Tongue (tissue), 2 donors: ENCODE results near the gene NAT14. TPM values are rescaled to one million over a fixed set of nuclear protein-coding genes. Genes with fewer than 3 reads are reported as not detected.
"Not testable (repeated sequence)": the region's sequence is repeated elsewhere in the genome, so short reads cannot be mapped to it uniquely, and the experiment has no call there.

Experiments used
- DNase-seq: peaks from one replicate; pipeline ENCODE4 v3.0.0-alpha.2; 2015
- total RNA-seq: library from RNA; depleted of rRNA; stranded (reverse); fragments of >200 nt; gene quantifications from one replicate; pipeline ENCODE4 v1.2.3, GENCODE V29; 2014

The NAT14 gene
- total RNA-seq, 1 donor from 2014 or later, result 12.0 TPM

DNA sequence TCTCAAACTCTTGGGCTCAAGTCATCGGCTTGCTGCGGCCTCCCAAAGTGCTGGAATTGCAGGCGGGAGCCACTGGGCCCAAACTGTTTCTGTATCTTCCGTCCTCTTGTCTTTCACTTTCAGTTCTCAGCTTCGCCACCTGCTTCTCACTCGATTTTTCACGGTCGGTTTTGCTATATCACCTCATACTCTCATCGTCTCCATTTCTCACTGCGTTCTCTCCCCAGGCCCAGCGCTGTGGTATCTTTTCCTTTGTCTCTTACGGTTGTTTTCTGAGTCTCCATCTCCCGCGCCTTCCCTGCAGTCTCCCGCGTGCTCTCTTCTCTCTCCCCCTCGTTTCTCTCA, 18.1 kb downstream of the NAT14 start:
- no peak for DNase-seq

DNA sequence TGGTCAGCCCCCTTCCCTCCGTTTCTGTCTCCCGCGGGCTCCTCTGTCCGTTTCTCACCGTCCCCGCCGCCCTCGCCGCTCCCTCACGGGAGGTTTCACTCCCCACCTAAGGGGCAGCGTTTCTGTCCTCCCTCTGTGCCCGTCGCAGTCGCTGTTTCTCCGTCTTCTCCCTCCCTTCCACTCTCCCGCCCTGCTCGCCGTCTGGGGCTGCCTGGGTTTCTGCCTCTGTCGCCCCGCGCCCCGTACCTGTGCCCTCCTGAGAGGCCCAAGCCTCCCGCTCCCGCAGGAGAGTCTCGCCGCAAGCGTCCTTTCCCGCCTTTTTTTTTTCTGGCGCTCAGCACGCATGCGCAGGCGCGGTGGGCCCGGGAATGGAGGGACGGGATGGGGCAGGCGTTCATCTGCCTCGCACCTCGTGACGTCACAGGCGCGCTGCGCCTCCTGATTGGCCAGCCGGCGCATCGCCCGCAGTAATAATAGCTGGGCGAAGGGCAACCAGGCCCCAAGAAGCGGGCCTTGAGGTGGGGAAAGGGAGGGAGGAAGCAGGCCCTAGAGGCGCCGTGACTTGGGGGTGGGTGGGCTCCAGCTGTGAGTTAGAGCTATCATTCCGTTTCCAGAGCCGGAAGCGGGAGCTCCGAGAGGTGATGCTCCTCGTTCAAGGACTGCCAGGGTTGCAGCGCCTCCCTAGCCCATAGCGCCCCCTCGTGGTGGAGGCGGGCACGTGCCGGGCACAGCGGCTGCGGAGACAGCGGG, 18.7 kb downstream of the NAT14 start:
- peak; percentile 96 for DNase-seq

DNA sequence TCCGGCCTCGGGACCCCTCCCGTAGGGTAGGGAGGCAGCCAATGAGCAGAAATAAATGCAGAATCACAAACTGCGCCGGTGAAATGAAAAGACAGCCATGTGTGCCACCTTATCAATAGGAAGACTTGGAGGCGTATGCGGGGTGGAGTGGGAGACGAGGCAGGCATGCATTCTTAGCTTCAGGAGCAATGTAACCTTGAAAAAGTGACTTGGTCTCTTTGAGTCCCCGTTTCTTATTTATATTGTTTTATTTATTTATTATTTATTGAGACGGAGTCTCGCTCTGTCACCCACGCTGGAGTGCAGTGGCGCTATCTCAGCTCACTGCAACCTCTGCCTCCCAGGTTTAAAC, 19.2 kb downstream of the NAT14 start:
- DNase-seq, result no peak

DNA sequence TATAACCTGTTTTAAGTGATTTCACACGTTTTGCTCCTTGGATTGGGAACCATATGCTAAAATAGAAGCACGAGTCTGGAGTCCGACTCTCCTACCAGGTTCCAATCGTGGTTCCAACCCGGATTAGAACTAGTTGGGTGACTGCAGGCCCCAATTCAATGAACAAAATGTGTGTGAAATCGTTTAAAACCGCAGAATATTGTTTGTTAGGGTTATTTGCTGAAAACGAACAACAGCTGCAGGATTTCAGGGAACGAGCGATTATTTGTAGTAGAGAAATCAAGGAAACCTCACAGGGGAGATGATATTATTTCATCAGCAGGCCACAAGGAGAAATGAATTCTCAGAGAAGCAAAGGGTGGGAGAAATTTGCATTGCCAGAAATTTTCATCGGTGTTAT, 20.0 kb downstream of the NAT14 start:
- DNase-seq, result peak; percentile 77

DNA sequence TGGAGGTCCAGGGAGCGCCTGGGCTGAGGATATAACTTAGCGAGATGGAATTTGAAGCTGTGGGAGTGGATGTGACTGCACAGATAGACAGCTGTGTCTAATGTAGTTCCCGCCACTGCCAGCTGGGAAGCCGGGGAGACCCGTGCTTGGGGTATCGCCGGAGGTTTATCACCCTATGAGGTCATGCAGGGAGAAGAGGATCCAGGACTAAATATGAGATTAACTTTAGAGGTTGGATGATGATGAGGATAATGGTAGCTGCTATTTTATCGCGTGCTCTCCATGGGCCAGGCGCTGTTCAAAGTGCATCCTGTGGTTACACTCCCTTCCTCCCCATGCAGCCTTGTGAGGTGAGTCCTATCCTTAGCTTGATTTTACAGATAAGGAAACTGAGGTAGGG, 23.1 kb downstream of the NAT14 start:
- no peak for DNase-seq

DNA sequence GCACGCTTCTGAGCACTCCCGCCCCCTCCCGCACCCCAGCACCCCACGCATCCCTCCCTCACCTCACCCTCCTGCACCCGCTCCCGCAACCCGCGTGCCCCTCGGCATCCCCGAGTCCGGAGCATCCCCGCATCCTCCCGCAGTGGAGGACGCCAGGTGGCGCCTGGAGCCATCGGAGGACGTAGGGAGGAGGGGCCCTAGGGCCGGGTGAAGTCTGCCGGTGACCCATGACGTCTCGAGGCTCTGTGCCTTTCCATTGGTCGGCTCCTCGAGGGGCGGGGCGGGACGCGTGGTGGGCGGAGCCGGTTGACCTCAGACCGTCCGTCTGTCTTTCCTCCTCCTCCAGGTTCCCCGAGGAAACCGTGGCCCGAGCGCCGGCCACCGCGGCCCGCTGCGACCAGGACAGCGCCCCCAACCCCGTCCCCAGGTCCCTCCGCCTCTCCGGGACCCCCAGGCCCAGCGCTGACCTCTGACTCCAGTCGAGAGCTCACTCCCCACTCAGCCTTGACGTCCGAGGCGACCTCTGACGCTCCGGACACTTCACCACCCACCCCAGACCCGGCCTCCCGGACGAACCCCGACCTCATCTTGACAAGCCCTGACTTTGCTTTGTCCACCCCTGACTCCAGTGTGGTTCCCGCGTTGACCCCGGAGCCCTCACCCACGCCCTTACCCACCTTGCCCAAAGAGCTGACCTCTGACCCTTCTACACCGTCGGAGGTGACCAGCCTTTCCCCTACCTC, 32.1 kb downstream of the NAT14 start:
- DNase-seq, result peak; percentile 96

DNA sequence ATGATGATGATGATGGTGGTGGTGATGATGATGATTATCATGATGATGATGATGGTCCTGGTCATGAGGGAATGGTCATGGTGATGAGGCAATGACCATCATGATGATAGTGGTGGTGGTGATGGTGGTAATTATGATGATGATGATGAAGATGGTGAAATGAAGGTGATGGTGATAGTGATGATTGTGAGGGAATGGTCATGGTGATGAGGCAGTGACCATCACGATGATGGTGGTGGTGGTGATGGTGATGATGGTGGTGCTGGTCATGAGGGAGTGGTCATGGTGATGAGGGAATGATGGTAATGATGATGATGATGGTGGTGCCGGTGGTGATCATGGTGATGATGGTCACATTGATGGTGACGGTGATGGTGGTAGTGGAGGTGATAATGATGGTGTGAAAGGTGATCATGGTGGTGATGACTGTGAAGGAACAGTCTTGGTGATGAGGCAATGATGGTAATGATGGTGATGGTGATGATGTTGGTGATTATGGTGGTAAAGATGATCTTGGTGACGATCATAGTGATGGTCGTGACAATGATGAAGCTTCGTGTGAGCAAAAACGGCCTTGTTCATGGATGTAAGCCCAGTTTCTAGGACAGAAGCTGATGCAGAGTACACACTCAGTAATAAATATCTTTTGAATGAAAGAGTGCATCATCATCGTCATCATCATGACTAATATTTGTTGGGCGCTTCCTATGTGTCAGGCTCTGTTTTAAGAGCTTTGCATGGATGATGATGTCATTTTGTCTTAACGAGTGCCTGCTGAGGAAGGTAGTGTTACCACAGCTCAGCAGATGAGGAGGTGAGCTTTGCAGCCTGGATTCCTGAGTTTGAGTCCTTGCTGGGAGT, 34.7 kb downstream of the NAT14 start:
- no peak for DNase-seq

DNA sequence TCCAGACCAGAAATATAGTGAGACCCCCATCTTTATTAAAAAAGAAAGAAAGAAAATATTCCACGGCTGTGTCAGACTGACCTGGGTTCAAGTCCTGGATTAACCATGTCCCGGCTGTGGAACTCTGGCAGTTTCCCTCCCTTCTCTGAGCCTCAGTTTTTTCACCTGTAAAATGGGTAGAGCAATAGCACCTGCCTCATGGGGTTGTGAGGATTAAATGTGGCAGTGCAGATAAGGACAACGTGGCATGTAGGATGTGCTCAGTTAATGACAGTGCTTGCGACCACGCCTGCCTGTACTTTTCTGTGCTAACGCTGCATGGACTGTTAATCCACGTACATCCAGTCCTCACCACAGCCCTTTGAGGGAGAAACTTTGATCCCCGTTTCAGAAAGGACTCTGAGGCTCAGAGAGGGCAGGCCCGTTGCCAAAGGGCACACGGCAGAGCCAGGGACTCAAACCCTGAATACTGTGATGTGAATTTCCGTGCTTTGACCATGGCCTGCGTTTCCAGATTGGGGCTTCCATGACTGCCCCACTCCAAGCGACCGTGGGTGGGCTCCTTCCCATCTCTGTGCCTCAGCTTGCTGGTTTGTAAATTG, 35.8 kb downstream of the NAT14 start:
- no peak for DNase-seq

DNA sequence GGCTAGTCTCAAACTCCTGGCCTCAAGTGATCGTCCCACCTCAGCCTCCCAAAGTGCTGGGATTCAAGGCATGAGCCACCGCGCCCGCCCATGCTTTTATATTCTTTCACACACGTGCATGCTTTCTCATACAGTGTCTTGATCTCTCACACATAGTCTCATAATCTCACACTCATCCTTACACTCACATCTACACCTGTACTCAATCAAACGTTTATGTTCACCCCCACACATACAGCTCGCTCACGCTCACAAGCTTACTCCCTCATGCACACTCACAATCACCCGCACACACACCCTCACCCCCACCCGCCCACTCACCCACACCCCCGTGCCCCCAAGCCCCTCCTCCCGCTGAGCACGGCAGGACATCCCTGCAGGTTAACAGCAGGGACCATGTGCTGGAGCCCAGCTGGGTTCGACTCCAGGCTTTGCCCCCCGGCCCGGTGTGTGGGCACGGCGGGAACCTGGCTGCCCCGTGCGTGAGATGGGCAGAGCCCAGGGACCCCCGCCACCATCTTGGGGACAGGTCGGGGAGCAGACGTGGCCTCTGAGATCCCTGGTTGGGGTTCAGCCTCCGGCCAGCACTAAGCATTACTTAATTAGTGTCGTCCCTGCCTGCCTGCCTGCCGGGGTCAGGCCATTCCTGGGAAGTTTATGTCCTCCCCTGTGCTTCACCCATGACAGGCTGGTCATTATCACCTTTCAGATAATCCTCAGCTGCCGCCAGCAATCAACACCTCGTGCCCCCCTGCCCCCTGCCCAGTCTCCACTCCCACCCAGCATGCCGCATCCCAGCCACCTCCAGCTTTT, 40.5 kb downstream of the NAT14 start:
- peak; percentile 64 for DNase-seq

DNA sequence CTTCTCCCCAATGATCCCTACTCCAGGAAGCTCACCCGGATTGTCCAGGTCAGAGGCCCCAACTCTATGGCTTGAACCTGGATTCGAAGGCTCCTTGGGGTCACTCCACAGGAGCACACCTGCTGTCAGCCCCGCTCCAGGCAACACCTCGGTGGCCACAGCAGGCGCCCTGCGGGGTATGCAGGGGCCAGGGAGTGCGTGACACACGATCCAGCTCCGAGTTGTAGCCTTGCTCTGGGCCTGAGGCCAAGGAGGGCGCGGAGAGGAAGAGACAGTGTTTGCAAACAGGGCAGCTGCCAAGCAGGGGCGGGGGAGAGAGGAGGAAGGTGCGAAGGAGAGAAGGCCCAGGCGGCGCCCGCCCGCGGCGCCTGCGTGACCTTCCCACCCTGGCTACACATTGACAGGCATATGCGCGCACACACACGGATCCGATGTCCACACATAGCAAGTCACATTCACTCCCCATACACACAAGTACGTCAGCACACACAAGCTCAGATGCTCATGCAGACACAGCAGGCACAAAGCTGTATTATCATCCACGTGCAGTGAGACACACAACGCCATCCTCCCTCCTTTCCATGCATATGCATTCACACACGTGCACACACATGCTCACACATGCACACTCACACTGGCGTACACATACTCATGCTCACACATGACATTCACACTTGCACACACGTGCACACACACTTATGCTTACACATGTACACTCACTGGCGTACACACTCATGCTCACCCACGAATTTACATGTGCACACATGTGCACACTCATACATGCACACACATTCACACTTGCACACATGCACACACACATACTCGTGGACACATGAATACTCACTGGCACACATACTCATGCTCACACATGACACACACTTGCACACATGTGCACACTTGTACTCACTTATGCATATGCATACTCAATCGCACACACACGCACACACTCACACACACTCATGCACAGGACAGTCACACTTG, 41.5 kb downstream of the NAT14 start:
- DNase-seq, result peak; percentile 94

DNA sequence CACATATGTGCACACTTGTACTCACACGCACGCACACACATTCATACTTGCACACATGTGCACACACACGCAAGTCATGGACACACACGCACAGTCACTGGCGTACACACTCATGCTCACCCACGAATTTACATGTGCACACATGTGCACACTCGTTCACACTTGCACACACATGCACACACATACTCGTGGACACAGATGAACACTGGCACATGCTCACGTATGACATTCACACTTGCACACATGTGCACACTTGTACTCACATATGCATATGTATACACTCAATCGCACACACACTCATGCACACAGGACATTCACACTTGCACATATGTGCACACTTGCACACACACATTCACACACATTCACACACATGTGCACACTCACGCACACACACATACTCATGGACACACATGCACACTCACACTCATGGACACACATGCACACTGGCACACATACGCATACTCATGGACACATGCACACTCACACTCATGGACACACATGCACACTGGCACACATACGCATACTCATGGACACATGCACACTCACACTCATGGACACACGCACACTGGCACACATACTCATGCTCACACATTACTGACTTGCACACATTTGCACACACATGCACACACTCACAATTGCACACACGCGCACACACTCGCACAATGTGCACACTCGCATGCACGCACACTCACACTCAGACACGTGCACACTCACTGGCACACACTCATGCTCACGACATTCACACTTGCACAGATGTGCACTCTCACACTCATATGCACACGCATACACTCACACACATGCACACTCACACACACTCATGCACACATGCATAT, 42.4 kb downstream of the NAT14 start:
- no peak for DNase-seq

DNA sequence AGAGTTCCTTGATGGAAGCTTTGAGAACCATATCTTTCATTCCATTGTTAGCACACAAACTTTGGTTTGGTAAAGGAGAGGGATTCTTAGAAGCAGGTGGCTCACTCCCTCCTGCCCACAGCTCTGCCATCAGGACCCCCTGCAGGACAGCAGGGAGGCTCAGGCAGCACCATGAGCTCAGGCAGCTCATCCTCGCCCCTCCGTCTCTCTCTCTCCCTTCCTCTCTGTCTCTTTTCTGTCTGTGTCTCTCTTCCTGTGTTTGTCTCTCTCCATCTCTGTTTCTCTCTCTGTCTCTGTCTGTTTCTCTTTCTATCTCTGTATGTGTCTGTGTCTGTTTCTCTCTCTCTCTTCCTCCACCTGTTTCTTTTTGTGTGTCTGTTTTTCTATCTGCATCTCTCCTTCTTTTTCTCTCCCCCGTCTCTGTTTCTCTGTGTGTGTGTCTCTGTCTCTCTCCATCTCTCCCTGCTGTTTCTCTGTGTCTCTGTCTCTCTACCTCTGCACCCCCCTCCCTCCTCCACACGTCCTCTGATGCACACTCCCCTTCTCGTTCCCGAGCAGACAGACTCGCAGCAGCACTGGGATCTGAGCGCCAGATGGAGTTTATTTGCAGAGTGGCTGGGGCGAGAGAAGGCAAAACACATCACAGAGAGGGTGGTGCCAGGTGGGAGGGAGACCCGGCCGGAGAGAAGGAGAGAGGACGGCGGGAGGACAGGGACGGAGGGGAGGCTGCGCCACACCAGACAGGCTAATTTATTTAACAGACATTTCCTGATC, 43.2 kb downstream of the NAT14 start:
- peak; percentile 51 for DNase-seq

DNA sequence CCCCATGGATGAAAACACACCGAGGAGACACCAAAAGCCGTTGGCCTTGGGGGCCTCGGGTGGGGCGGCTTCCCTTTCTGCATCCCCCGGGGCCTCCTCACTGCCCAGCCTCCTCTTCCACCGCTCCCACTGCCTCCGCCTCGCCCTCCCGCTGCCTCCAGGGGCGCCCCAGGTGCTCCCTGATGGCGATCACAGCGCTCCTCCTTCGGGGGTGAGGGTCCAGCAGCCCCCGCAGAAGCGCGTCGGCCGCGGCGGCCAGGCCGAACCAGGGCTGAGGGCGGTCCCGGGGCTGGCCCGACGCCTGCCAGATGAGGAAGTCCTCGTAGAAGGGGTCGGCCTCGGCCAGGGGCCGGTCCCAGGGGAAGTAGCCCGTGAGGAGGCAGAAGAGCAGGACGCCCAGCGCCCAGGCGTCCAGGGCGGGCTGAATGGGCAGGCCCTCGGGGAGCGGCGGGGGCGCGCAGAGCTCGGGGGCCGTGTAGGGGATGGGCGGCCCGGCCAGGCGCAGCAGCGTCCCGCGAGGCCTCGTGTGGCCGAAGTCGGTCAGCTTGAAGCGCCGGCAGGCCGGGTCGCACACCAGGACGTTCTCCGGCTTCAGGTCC, 44.7 kb downstream of the NAT14 start:
- DNase-seq, result no peak

DNA sequence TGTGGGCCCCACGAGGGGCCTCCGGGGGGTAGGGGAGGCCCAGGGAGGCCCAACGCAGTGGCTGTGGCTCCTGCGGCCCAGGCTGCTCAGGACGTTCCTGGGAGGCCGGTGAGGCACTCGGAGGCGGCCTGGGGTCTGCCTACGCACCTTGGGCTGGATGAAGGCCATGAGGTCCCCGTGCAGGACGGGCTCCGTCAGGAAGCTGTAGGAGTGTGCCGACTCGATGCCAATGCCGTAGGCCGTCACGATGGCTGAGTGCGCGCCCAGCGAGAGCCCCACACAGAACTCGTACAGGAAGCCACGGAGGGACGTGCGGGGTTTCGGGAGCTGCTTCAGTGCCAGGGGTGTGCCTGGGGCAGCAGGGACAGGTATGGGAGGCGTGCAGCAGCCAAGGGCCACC, 46.0 kb downstream of the NAT14 start:
- DNase-seq, result no peak

DNA sequence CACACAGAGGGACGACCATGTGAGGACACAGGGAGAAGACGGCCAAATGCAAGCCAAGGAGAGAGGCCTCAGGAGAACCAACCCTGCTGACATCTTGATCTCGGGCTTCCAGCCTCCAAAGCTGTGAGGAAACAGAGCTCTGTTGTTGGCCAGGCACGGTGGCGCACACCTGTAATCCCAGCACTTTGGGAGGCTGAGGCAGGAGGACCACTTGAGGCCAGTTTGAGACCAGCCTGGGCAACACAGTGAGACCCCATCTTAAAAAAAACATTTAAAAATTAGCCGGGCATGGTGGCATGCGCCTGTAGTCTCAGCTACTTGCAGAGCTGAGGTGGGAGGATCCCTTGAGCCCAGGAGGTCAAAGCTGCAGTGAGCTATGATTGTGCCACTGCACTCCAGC, 49.3 kb downstream of the NAT14 start:
- DNase-seq, result not testable (repeated sequence)

DNA sequence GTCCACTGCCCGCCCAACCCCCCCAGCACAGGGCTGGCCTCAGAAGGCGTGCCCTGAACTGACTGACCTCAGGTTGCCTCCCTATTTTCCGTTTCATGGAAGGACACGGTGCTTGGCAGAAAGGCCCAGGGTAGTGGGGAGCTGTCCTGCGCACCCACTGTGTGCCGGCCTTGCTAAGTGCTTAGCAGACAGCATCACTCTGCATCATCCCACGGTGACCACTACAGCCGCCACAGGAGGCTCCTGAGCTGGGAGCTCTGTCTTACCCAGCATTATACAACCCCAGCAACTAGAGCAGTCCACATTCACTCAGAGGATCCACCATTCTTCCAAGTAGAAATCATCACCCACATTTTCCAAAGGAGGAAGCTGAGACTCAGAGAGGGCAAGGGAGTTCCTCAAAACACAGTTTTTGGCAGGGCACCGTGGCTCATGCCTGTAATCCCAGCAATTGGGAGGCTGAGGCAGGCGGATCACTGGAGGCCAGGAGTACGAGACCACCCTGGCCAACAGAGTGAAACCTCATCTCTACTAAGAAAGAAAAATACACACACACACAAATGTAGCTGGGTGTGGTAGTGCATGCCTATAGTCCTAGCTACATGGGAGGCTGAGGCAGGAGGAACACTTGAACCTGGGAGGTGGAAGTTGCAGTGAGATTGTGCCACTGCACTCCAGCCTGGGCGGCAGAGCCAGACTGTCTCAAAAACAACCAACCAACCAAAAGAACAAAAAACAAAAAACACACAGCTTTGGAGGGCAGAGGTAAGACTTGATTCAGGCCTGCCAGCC, 50.4 kb downstream of the NAT14 start:
- no peak for DNase-seq

DNA sequence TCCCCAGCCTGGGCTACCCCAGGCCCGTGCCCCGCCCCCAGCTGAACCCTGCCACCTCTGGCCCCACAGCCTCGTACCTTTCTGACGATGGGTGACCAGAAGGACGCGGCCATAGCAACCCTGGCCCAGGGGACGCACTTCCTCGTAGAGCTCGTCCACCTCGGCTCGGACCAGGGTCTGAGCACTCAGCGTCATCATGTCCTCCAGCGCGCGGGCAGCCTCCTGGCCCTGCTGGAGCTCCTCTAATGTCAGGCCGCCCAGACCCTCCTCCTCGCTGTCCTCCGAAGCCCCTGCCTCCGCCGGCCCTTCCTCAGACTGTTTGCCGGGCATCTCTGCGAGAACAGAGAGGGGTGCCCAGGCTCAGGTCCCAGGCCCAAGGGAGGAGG, 51.0 kb downstream of the NAT14 start:
- DNase-seq, result no peak

DNA sequence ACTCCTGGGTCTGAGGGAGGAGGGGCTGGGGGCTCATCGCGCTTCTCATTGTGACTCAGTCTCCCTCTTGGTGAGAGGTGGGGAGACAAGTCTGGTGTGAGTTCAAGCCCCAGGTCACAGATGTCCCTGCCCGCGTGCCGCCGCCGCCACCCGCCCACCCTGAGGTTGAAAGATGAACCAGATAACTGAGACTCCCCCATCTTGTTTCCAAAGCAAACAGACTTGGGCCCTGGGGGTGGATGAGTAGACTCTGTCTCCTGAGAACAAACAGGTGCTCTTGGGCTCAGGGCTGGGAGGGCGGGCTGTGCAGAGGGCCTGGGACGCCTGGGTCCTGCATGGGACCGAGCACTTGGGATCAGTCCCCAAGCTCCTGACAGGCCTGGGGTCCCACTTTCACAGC, 51.4 kb downstream of the NAT14 start:
- no peak for DNase-seq
